Stimulated activated CD8-positive, alpha-beta memory T cell treated with anti-CD3 and anti-CD28 coated beads, Interleukin-2, amount 100 ng/mL, for 1 hour (primary cell): ENCODE measurements around the gene SCN11A.

ENCODE experiments used
- DNase-seq, 2 donors: peaks; one replicate each; pipeline ENCODE4 v3.0.0-alpha.2; 2020; ENCODE audit warnings: low read depth in 2 of 2

SCN11A gene

GRCh38 chr3:39051649-39052561, at the start of gene SCN11A, which contains the start of gene WDR48:
Gene SCN11A (minus strand): TSS chr3:39051944. CDS start chr3:38950362, 101,582 bp downstream.
Gene WDR48 (plus strand): TSS chr3:39052016. CDS start chr3:39052026, 10 bp downstream.
- DNase-seq = peak; percentile 82 to 87

GRCh38 chr3:39101022-39101689, 49.4 kb upstream of the SCN11A start:
- DNase-seq = peak in 1 of 2 donors; percentile 31

- DNase-seq = no peak
These were observed 48.7 kb upstream of the SCN11A start for GRCh38 chr3:39100500-39100886.

GRCh38 chr3:39099738-39100499, 48.2 kb upstream of the SCN11A start:
- DNase-seq = no peak

GRCh38 chr3:39099242-39099641, 47.5 kb upstream of the SCN11A start:
- DNase-seq = no peak

- no peak for DNase-seq
These were observed 46.8 kb upstream of the SCN11A start for GRCh38 chr3:39098473-39099000.

- no peak for DNase-seq
These were observed 46.1 kb upstream of the SCN11A start for GRCh38 chr3:39097716-39098472.

GRCh38 chr3:39096775-39097174, 45.0 kb upstream of the SCN11A start:
- no peak for DNase-seq

GRCh38 chr3:39095778-39096177, 44.0 kb upstream of the SCN11A start:
- DNase-seq = no peak

- no peak for DNase-seq
These were observed 43.3 kb upstream of the SCN11A start for GRCh38 chr3:39094851-39095677.

- DNase-seq = no peak
These were observed 39.2 kb upstream of the SCN11A start for GRCh38 chr3:39090922-39091321.

GRCh38 chr3:39088889-39089288, 37.1 kb upstream of the SCN11A start:
- DNase-seq = no peak

- DNase-seq = no peak
These were observed 36.7 kb upstream of the SCN11A start for GRCh38 chr3:39088456-39088855.

GRCh38 chr3:39086144-39086543, 34.4 kb upstream of the SCN11A start:
- no peak for DNase-seq

GRCh38 chr3:39082666-39083313, 31.0 kb upstream of the SCN11A start:
- DNase-seq = no peak

- no peak for DNase-seq
These were observed 28.3 kb upstream of the SCN11A start for GRCh38 chr3:39080026-39080425.

- DNase-seq = no peak
These were observed 27.8 kb upstream of the SCN11A start for GRCh38 chr3:39079530-39079929.

- DNase-seq = no peak
These were observed 24.2 kb upstream of the SCN11A start for GRCh38 chr3:39075910-39076309.

GRCh38 chr3:39068556-39068955, 16.8 kb upstream of the SCN11A start:
- DNase-seq = no peak

- no peak for DNase-seq
These were observed 15.5 kb upstream of the SCN11A start for GRCh38 chr3:39067286-39067685.
